ENCODE results near the gene GNA12.

DNA sequence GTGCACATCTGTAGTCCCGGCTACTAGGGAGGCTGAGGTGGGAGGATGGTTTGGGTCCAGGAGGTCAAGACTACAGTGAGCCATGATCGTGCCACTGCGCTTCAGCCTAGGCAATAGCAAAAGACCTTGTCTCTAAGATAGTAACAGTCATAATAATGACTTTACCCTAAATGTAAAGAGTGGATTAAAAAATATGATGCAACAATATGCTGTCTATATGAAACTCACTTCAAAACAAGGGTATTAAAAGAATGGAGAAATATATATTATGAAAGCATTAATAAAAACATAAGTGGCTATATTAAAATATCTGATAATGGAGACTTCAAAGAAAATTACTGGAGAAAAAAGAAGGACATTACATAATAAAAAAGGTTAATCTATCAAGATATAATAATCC is 5.7 kb downstream of the GNA12 start:
- TF ChIP-seq POLR2A (IDR thresholded peaks at IDR 0.05; ENCODE audit: low read depth, low read length) (no peak), POLR2AphosphoS5 (IDR thresholded peaks at IDR 0.05; ENCODE audit: low read depth, low read length) (no peak), SPI1 (IDR thresholded peaks at IDR 0.05; ENCODE audit: low read depth, low read length) (no peak), POU2F2 (IDR thresholded peaks at IDR 0.05; ENCODE audit: low read depth, low read length) (no peak), TAF1 (IDR thresholded peaks at IDR 0.05; ENCODE audit: low read depth, low read length) (no peak)

Measured in GM12891 (cell line).